ENCODE measurements around the gene ST6GALNAC5. TPM values are rescaled to one million over a fixed set of nuclear protein-coding genes. Genes with fewer than 3 reads are reported as not detected.

ST6GALNAC5 gene
- polyA plus RNA-seq, 1 experiment, result 3.0 TPM

DNA sequence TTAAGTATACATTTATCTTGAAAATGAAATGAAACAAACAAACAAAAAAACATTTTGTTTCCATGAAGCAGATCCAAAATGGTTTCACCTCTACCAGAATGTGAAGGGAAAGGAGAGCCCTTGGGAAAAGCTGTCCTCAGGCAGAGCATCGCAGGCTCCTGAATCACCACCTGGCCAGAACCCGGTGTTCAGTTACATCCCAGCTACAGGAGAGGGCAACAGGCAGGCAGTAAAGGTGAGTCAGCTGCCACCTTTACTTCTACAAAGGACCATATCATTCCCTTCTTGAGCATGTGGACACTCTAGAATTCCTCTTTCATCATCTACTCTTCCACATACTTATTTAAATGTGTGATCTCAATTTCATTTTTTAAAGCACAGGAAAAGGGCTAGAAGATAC is 200.7 kb downstream of the ST6GALNAC5 start:
- no peak overlapping the region for H3K4me3 ChIP-seq (ENCODE audit: low read depth, low read length)
- H3K27me3 ChIP-seq (ENCODE audit: control insufficient read depth, insufficient read depth, low read length), result no peaks in the 10 kb centered on the region
- no peaks in the 10 kb centered on the region for H3K36me3 ChIP-seq (ENCODE audit: control insufficient read depth, insufficient read depth, low read length)
- no peak for DNase-seq (ENCODE audit: low read depth)
- TF ChIP-seq, protein P1, sequence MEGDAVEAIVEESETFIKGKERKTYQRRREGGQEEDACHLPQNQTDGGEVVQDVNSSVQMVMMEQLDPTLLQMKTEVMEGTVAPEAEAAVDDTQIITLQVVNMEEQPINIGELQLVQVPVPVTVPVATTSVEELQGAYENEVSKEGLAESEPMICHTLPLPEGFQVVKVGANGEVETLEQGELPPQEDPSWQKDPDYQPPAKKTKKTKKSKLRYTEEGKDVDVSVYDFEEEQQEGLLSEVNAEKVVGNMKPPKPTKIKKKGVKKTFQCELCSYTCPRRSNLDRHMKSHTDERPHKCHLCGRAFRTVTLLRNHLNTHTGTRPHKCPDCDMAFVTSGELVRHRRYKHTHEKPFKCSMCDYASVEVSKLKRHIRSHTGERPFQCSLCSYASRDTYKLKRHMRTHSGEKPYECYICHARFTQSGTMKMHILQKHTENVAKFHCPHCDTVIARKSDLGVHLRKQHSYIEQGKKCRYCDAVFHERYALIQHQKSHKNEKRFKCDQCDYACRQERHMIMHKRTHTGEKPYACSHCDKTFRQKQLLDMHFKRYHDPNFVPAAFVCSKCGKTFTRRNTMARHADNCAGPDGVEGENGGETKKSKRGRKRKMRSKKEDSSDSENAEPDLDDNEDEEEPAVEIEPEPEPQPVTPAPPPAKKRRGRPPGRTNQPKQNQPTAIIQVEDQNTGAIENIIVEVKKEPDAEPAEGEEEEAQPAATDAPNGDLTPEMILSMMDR (IDR thresholded peaks at IDR 0.05; ENCODE audit: insufficient read depth, low read depth, low read length), result no peak
- ChIA-PET POLR2A (no interaction called here), CTCF (interaction anchor here (1.2 kb wide), 1 partner anchor 8 kb away, joined by 3 read pairs; no protein-coding TSS in a partner anchor)

DNA sequence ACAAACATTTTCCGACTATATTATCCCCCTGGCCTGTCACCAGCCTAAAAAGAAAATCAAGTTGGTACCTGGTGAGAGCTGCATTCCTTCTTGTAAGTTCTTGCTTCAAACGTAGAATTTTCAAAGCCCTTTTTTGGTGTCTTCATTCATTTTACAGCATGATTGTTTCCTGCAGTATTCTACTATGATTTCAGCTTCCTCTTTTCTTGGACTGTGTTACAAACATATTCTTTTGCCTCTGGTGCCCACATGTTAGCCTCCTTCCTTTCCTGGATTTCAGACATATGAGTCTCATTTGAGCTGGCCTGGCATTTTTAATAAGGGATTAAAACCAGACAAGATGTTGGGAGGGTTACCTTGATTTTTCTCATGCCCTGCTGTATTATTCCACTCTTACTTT is 209.5 kb downstream of the ST6GALNAC5 start:
- DNase-seq (ENCODE audit: low read depth), result no peak
- TF ChIP-seq, protein P1 (IDR thresholded peaks at IDR 0.05; ENCODE audit: insufficient read depth, low read depth, low read length), result no peak
- POLR2A ChIA-PET, result no interaction called here
- Histone ChIP-seq H3K36me3 (ENCODE audit: control insufficient read depth, insufficient read depth, low read length) (no peaks in the 10 kb centered on the region), H3K27me3 (ENCODE audit: control insufficient read depth, insufficient read depth, low read length) (no peaks in the 10 kb centered on the region), H3K4me3 (ENCODE audit: low read depth, low read length) (no peak overlapping the region)
- CTCF ChIA-PET, result no interaction called here

DNA sequence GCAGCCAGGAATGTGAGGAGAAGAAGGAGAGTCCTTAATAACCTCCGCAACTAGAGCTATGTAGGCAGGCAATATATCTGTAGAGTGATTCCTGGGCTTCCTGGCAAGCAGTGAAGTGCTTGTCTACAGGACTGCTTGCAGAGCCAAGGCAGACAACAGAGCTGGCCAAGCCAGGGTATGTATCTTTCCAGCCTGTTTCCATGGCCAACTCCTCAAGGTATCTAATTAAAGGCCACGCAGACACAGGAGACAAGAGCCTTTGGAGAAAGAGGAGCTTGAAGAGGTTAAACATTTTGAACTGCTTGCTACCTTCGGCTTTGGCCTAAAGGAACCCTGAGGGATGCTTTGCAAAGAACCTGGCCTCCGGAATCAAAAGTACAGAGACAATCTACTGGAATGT is 214.6 kb downstream of the ST6GALNAC5 start:
- ChIA-PET CTCF (interaction anchor here (0.8 kb wide), 1 partner anchor 247 kb away, joined by 4 read pairs; no protein-coding TSS in a partner anchor), POLR2A (no interaction called here)
- H3K4me3 ChIP-seq (ENCODE audit: low read depth, low read length), result no peak overlapping the region
- no peaks in the 10 kb centered on the region for H3K36me3 ChIP-seq (ENCODE audit: control insufficient read depth, insufficient read depth, low read length)
- TF ChIP-seq, protein P1 (IDR thresholded peaks at IDR 0.05; ENCODE audit: insufficient read depth, low read depth, low read length), result no peak
- no peaks in the 10 kb centered on the region for H3K27me3 ChIP-seq (ENCODE audit: control insufficient read depth, insufficient read depth, low read length)
- DNase-seq (ENCODE audit: low read depth), result no peak

DNA sequence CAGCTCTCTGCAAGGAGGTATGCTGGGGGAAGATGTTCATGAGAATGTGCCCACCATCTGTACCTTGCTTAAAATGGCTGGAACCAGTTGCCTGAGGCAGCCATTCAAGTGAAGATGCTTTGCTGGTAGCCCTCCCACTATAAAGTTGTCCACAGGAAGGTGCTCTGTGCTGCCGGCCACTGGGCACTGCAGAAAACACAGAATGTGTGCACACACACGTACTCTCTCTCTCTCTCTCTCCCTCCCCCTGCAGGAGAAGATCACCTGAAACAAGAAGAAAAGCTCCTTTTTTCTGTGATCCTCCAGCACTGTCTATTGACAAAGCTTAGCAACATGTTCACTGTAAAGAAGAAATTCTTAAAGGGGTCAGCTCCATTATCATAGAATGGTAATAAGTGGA is 217.2 kb downstream of the ST6GALNAC5 start:
- Histone ChIP-seq H3K36me3 (ENCODE audit: control insufficient read depth, insufficient read depth, low read length) (no peaks in the 10 kb centered on the region), H3K27me3 (ENCODE audit: control insufficient read depth, insufficient read depth, low read length) (no peaks in the 10 kb centered on the region), H3K4me3 (ENCODE audit: low read depth, low read length) (no peak overlapping the region)
- TF ChIP-seq, protein P1 (IDR thresholded peaks at IDR 0.05; ENCODE audit: insufficient read depth, low read depth, low read length), result no peak
- ChIA-PET CTCF (no interaction called here), POLR2A (no interaction called here)
- DNase-seq (ENCODE audit: low read depth), result no peak

DNA sequence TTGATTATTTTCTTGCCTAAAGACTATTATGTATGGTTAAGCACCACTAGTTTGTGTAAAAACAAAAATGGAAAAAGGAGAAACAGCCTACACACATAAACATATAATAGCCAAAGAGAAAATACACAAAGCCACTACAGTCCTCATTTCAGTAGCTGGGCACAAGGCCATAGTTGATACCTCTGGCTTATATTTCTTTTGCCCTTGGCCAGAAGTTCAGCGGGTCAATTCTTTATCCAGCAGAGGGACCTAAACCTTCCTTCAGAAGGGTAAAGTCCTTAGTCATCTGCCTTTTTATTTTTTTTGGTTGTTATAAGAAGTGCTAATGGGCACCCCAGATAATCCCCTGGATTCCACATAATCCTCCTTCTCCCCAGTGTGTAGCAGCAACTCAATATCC is 217.8 kb downstream of the ST6GALNAC5 start:
- Histone ChIP-seq H3K4me3 (ENCODE audit: low read depth, low read length) (no peak overlapping the region), H3K27me3 (ENCODE audit: control insufficient read depth, insufficient read depth, low read length) (no peaks in the 10 kb centered on the region), H3K36me3 (ENCODE audit: control insufficient read depth, insufficient read depth, low read length) (no peaks in the 10 kb centered on the region)
- POLR2A ChIA-PET, result no interaction called here
- TF ChIP-seq, protein P1 (IDR thresholded peaks at IDR 0.05; ENCODE audit: insufficient read depth, low read depth, low read length), result no peak
- DNase-seq (ENCODE audit: low read depth), result no peak
- CTCF ChIA-PET, result no interaction called here
